HG03060 (cell line): Measurements from ENCODE around the gene PWWP2A.
"Not testable (repeated sequence)": the region's sequence is repeated elsewhere in the genome, so short reads cannot be mapped to it uniquely, and the experiment has no call there.

Experiments used
- ATAC-seq: cut with Tn5 transposase; IDR thresholded peaks from one replicate; pipeline ENCODE4 v1.9.1; 2021; ENCODE audit warnings: low read depth, moderate number of reproducible peaks; ENCODE audit not compliant: unreplicated experiment

The PWWP2A gene

GRCh38 chr5:160119142-160119904 is at the start of gene PWWP2A:
Gene PWWP2A, minus strand, starts transcription at chr5:160119450. Its CDS starts 62 bp downstream, at chr5:160119388.
- peak; percentile 94 for ATAC-seq

- ATAC-seq: no peak
These were observed 48.4 kb upstream of the PWWP2A start for GRCh38 chr5:160167624-160168165.

- no peak for ATAC-seq
These were observed 47.8 kb upstream of the PWWP2A start for GRCh38 chr5:160166973-160167623.

GRCh38 chr5:160166069-160166972 is 47.1 kb upstream of the PWWP2A start:
- no peak for ATAC-seq

- no peak for ATAC-seq
These were observed 46.2 kb upstream of the PWWP2A start for GRCh38 chr5:160165137-160166068.

- no peak for ATAC-seq
These were observed 43.7 kb upstream of the PWWP2A start for GRCh38 chr5:160162910-160163309.

GRCh38 chr5:160161626-160162025 is 42.4 kb upstream of the PWWP2A start:
- ATAC-seq: no peak

- not testable (repeated sequence) for ATAC-seq
These were observed 41.6 kb upstream of the PWWP2A start for GRCh38 chr5:160160875-160161274.

- ATAC-seq: no peak
These were observed 40.9 kb upstream of the PWWP2A start for GRCh38 chr5:160159991-160160792.

GRCh38 chr5:160158087-160158486 is 38.8 kb upstream of the PWWP2A start:
- ATAC-seq: no peak

GRCh38 chr5:160155017-160155750 is 35.9 kb upstream of the PWWP2A start:
- ATAC-seq: no peak

GRCh38 chr5:160152901-160153300 is 33.7 kb upstream of the PWWP2A start:
- ATAC-seq: no peak

GRCh38 chr5:160152287-160152686 is 33.0 kb upstream of the PWWP2A start:
- ATAC-seq: peak; percentile 52

- no peak for ATAC-seq
These were observed 31.8 kb upstream of the PWWP2A start for GRCh38 chr5:160151017-160151416.

GRCh38 chr5:160150381-160150780 is 31.1 kb upstream of the PWWP2A start:
- no peak for ATAC-seq

GRCh38 chr5:160144436-160144835 is 25.2 kb upstream of the PWWP2A start:
- ATAC-seq: not testable (repeated sequence)

GRCh38 chr5:160134332-160134731 is 15.1 kb upstream of the PWWP2A start:
- no peak for ATAC-seq

- no peak for ATAC-seq
These were observed 14.7 kb upstream of the PWWP2A start for GRCh38 chr5:160133918-160134304.
